ENCODE results near the gene ROR1.

Gene ROR1

DNA sequence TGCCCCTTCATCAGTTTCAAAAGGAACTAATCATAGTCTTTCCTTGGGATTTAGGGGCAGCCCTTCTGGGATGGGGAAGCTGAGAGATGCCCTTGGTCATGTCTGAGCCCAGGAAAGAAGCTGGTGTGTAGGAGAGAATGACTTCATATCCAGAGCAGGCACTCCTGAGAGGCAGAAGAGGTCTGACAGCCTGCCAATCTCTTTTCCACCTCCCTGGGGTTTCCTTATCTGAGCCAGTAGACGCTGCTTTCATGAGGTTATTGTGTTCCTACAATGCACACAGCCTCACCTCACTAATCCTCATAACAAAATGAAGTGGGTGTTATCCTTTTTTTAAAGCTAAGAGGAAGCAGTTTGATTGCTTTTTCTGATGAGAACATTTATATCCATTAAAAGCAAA, 14.1 kb downstream of the ROR1 start:
- in situ Hi-C loops (cut with HindIII; ENCODE audit: low pct_unique_long_range_greater_than_20kb, low sequenced_read_pairs): no loop called here
- no peak for DNase-seq (ENCODE audit: low read depth in 1 of 2, low spot score in 1 of 2)
- no peak for TF ChIP-seq JUND (IDR thresholded peaks at IDR 0.05; ENCODE audit: low read depth)

DNA sequence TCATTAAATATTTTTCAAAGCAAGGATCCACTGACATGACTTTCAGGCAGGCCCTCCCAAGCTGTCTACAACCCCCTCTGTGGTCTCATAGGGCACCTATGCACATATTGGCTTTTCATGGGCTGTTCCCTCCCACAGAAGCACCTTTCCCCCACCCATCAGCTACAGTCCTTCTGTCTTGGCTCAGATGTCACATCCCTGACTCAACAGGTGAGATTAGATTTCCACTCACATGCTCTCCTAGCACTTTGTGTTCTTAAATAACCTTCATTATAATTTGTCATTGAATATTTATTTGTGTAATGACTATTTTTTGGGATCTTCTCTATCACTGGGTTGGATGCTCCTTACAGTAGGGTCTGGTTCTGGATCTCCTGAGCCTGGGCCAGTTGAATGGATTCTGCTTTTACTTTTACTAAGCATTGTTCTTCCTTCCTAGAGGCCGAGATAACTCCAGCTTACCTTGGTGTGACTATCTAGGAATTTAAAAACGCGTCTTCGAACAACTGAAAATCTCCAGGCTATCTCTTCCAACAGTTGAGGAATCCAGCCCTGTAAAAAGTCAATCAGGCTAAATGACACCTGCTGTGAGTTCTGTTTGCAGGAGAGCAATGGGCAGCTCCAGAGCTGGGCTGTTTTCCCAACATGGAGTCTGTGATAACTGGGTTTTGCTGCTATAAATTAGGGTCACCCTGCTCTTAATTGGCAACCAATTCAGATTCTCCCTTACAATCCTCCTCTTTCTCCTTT, 16.2 kb downstream of the ROR1 start:
- in situ Hi-C loops (cut with HindIII; ENCODE audit: low pct_unique_long_range_greater_than_20kb, low sequenced_read_pairs): no loop called here
- TF ChIP-seq JUND (IDR thresholded peaks at IDR 0.05; ENCODE audit: low read depth): no peak
- no peak for DNase-seq (ENCODE audit: low read depth in 1 of 2, low spot score in 1 of 2)

DNA sequence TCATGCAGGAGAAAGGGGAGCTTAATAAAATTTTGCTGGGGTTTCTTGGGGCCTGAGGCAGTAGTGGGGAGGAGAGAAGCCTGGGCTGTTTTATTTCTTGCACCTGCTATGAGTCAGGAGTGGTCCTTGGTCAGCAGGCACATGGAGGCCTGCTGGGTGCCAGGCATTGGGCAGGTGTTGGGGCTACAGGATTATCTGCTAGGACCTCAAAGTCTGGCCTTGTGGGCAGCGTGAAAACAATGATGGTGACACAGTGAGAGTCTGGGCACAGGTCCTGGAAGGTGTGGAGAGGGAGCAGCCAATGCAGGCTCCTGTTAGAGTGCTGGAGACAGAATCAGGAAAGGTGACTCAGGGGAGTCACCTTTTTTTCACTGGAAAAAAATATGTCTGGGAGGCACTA, 17.2 kb downstream of the ROR1 start:
- DNase-seq (ENCODE audit: low read depth in 1 of 2, low spot score in 1 of 2): no peak
- in situ Hi-C loops (cut with HindIII; ENCODE audit: low pct_unique_long_range_greater_than_20kb, low sequenced_read_pairs): no loop called here
- no peak for TF ChIP-seq JUND (IDR thresholded peaks at IDR 0.05; ENCODE audit: low read depth)

DNA sequence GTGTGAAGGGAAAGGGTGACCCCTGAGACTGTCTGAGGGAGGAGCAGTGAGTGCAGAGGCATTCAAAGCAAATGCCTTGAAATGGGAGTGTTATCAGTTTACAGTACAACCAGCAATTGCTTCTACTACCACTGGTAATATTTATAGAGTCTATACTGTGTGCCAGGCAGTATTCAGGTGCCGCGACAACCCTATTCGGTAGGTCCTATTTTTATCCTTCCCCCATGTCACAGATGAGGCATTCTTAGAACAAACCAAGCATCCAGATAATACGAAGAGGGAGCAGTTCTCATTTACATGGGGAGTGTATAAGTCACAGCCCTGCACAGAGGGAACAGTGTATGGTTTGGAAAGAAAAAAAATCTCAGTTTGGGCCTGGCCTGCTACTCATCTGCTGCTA, 18.3 kb downstream of the ROR1 start:
- no peak for DNase-seq (ENCODE audit: low read depth in 1 of 2, low spot score in 1 of 2)
- TF ChIP-seq JUND (IDR thresholded peaks at IDR 0.05; ENCODE audit: low read depth): no peak
- in situ Hi-C loops (cut with HindIII; ENCODE audit: low pct_unique_long_range_greater_than_20kb, low sequenced_read_pairs): no loop called here

DNA sequence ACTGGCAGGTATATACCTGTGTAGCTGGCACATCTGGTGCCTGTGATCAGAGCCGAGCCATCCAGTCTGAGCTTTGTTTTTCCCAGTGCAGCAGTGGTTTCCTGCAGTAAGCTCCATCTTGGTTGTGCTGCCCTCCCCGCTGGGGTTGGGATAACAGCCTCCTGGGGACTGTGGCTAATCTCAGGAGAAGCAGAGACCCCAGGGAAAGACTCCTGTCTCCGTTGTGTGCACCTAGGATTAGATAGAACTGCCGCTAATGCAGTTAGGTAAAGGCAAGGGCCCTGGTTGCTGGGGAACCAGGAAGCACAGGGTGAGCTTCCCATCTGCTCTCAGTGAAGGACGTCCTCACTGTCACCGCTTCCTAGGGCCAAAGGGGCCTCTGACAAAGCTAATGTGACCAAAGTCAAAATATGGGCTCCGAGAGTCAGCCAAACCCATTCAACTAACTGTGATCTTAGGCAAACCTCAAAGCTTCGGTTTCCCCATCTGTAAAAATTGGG, 20.0 kb downstream of the ROR1 start:
- in situ Hi-C loops (cut with HindIII; ENCODE audit: low pct_unique_long_range_greater_than_20kb, low sequenced_read_pairs): no loop called here

DNA sequence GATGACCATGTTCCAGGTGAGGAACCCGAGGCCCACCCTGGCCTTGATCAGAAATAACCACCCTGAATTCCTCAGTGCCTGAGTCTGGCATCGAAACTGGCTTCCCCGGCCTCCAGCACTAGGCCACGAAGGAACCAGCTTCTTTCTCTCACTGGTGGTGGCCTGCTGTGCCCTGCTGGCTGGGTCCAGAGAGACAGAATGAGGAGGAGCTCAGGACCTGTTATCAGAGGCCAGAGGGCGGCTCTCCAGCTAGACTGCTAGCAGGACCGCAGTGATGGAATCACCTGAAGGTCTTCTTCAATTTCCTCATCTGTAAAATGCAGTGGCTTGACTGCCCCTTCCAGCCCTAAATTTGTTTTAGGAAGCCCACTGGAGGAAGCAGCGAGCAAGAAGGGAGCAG, 20.5 kb downstream of the ROR1 start:
- TF ChIP-seq JUND (IDR thresholded peaks at IDR 0.05; ENCODE audit: low read depth): no peak
- in situ Hi-C loops (cut with HindIII; ENCODE audit: low pct_unique_long_range_greater_than_20kb, low sequenced_read_pairs): no loop called here

More for the DNA sequence above, 20.0 kb downstream of the ROR1 start:
- TF ChIP-seq JUND (IDR thresholded peaks at IDR 0.05; ENCODE audit: low read depth): no peak
- DNase-seq (ENCODE audit: low read depth in 1 of 2, low spot score in 1 of 2): no peak

DNA sequence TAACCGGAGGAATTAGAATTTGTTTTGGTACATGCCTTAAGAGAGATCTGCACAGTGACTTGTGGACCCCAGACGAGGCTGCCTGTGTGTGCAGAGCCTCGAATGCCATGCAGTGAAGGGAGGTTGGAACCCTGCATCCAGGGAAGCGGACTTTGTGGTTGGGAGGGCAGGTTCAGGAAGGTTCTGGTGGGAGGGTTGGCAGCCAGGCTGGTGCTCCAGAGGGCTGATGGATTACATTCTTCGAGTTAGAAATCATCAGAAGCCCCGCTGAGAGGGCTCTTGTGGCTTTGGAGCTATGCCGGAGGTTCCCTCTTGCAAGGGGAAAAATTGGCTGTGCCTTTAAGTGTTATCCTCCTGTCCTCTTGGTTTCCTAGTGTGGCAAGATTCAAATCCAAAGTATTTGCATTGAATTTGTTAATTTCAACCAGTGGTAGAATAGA, 21.1 kb downstream of the ROR1 start:
- TF ChIP-seq JUND (IDR thresholded peaks at IDR 0.05; ENCODE audit: low read depth): no peak
- in situ Hi-C loops (cut with HindIII; ENCODE audit: low pct_unique_long_range_greater_than_20kb, low sequenced_read_pairs): no loop called here
- DNase-seq (ENCODE audit: low read depth in 1 of 2, low spot score in 1 of 2): no peak

More for the DNA sequence above, 20.5 kb downstream of the ROR1 start:
- no peak for DNase-seq (ENCODE audit: low read depth in 1 of 2, low spot score in 1 of 2)

DNA sequence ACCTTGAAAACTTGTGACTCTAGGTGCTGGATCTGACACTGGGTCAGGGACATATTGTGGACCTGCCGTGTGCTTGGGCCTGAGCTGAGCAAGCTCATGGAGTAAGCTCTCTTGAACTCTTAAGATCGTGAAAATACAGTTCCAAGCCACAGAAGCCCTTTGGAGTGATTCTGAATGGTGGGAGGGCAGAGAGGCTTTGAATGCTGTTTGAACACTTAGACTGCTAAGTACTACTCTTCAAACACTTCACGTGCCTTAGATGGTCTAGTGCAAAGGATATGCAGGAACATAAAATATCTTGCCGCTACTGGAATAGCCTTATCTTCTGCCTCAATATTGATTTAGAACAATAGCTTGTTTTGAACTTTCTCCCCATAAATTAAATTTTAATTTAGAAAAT, 21.6 kb downstream of the ROR1 start:
- no peak for DNase-seq (ENCODE audit: low read depth in 1 of 2, low spot score in 1 of 2)
- in situ Hi-C loops (cut with HindIII; ENCODE audit: low pct_unique_long_range_greater_than_20kb, low sequenced_read_pairs): no loop called here
- no peak for TF ChIP-seq JUND (IDR thresholded peaks at IDR 0.05; ENCODE audit: low read depth)

DNA sequence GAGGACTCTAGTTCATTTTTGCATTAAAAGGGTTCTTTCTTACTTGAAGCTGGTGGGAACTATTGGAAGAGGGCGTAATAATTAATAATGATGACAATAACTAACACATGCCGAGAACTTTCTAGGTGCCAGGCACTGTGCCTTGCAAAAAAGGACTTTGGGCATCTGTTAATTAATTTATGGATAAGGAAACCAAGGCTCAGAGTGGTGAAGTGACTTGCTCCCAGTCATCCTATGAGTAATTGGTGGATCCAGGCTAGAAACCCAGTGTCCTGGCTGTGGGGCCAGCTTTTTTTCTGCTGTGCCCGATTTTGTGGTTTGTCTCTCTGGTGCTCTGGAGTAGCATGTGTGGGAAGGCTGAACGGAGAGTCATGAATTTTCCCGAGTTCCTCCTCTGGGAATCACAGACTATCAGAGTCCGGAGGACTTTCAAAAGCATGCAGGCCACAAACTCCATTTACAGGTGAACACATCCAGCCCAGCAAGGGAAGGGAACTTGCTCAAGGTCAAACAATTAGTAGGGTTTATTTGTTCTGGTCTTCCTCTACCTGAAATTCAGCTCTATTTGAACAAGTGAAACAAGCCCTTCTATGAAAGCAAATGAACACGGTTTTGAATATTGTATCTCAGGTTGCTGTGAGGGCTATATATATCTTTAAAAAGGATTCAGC, 23.4 kb downstream of the ROR1 start:
- DNase-seq (ENCODE audit: low read depth in 1 of 2, low spot score in 1 of 2): no peak
- in situ Hi-C loops (cut with HindIII; ENCODE audit: low pct_unique_long_range_greater_than_20kb, low sequenced_read_pairs): no loop called here
- no peak for TF ChIP-seq JUND (IDR thresholded peaks at IDR 0.05; ENCODE audit: low read depth)

DNA sequence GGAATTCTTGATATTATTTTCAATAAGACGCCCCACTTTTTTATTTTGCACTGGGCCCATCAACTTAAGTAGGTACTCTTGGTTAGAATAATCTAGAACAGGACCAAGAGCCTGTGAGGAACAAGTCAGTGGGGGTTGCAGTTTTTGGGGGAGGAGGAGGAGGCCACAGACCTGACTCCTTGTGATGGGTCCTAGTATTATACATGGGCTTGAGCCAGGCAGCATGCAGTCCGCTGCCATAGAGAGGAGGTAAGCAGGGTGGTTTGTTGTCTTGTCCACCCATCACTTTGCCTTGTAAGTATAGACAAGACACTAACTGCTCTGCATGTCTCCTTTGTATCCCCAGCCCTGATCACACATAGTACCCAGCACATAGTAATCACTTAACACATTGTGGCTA, 24.5 kb downstream of the ROR1 start:
- TF ChIP-seq JUND (IDR thresholded peaks at IDR 0.05; ENCODE audit: low read depth): no peak
- no peak for DNase-seq (ENCODE audit: low read depth in 1 of 2, low spot score in 1 of 2)
- in situ Hi-C loops (cut with HindIII; ENCODE audit: low pct_unique_long_range_greater_than_20kb, low sequenced_read_pairs): no loop called here

DNA sequence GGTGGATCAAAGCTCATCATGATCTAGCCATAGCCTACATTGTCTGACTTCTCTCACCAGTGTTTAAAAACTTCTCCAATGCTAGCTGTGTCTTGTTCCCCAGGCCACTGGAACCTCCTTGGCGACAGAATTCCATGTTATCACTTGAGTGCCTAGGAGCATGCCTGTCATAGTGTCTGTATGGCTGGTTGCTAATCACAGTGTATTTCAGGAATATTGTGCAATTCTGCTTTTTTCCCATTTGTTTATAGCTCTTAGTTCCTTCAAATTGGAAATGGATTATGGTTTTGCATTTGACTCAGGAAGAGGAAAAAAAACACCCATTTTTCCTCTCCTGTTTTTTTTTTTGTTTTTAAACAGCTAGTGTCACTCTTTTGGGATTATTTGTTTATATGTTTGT, 25.5 kb downstream of the ROR1 start:
- in situ Hi-C loops (cut with HindIII; ENCODE audit: low pct_unique_long_range_greater_than_20kb, low sequenced_read_pairs): no loop called here
- TF ChIP-seq JUND (IDR thresholded peaks at IDR 0.05; ENCODE audit: low read depth): no peak
- DNase-seq (ENCODE audit: low read depth in 1 of 2, low spot score in 1 of 2): no peak

DNA sequence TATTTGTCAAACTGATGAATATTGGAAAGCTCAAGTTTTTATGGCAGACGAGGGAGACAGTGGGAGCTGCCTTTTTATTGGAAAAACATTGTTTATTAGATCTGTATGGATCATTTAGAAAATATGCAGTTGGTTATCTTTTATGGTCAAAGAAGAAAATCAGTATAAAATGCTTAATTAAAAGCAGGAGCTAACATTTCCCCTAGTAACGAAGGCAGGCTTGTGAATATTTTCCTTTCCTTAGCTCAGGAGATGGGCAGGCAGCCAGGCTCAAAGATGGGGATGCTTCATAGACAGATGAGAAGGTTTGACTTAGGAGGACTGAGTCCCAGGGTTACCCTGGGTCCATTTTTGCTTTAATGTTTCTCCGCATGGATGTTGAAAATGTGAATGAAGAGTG, 26.0 kb downstream of the ROR1 start:
- in situ Hi-C loops (cut with HindIII; ENCODE audit: low pct_unique_long_range_greater_than_20kb, low sequenced_read_pairs): no loop called here

DNA sequence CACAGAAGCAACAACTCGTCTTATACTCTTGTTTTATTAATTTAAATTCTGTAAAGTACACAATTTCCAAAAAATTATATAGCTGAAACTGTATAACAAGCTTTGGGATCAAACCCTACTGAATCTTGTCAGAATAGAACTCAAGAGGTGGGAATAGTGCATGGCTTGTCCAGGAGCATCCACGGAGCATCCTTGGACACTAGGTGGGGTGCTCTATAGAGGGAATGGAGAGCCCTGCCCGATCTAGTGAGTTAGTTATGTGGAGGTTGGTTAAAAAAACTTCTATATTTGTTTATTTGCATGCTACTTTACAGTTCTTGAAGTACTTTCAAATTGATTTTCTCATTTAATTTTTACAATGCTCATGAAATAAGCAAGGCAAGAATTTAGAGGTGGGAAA, 28.3 kb downstream of the ROR1 start:
- no peak for DNase-seq (ENCODE audit: low read depth in 1 of 2, low spot score in 1 of 2)
- in situ Hi-C loops (cut with HindIII; ENCODE audit: low pct_unique_long_range_greater_than_20kb, low sequenced_read_pairs): no loop called here
- no peak for TF ChIP-seq JUND (IDR thresholded peaks at IDR 0.05; ENCODE audit: low read depth)

More for the DNA sequence above, 26.0 kb downstream of the ROR1 start:
- no peak for DNase-seq (ENCODE audit: low read depth in 1 of 2, low spot score in 1 of 2)
- no peak for TF ChIP-seq JUND (IDR thresholded peaks at IDR 0.05; ENCODE audit: low read depth)
